K562 treated with DMSO at 1 percent for 12 hours (cell line): ENCODE results near the gene CHST10. TPM values are rescaled to one million over a fixed set of nuclear protein-coding genes. Genes with fewer than 3 reads are reported as not detected.

Experiments
- total RNA-seq: library from RNA; unstranded; fragments of 300-600 nt; gene quantifications from 2 replicates; pipeline ENCODE4 v1.2.3, GENCODE V29; 2022; ENCODE audit not compliant: insufficient read depth

Gene CHST10, protein sequence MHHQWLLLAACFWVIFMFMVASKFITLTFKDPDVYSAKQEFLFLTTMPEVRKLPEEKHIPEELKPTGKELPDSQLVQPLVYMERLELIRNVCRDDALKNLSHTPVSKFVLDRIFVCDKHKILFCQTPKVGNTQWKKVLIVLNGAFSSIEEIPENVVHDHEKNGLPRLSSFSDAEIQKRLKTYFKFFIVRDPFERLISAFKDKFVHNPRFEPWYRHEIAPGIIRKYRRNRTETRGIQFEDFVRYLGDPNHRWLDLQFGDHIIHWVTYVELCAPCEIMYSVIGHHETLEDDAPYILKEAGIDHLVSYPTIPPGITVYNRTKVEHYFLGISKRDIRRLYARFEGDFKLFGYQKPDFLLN
- total RNA-seq: 8.3 and 14.6 TPM in 2 replicates

GRCh38 chr2:100416935-100417710 lies at the start of gene CHST10:
TSS of gene CHST10 (minus strand) at chr2:100417668. CDS start at chr2:100406675, 10,993 bp downstream.

Other genes starting within 250 kb of the CHST10 start
- gene LONRF2, start 95.2 kb downstream of the CHST10 start, total RNA-seq: 0.58 and 2.3 TPM in 2 replicates
- gene NMS, start 52.8 kb upstream of the CHST10 start, total RNA-seq: not detected in 2 replicates
- 15.1 and 16.0 TPM in 2 replicates for gene PDCL3, start 145.3 kb upstream of the CHST10 start, total RNA-seq